Parathyroid adenoma (tissue), 2 donors: ENCODE measurements around the gene ANAPC2.

Experiments used
- H2AFZ ChIP-seq: fragments of 300-600 bp; sonication (generic); one replicate; pipeline ENCODE4 v1.7.0; 2017; ENCODE audit warnings: antibody characterized with exemption, mild to moderate bottlenecking
- H3K27ac ChIP-seq: fragments of 300-600 bp; sonication (generic); one replicate; pipeline ENCODE4 v1.7.0; 2017
- H3K27me3 ChIP-seq: fragments of 300-600 bp; sonication (generic); one replicate; pipeline ENCODE4 v1.7.0; 2017; ENCODE audit warnings: low read length; ENCODE audit not compliant: control insufficient read depth, insufficient read depth
- H3K36me3 ChIP-seq: fragments of 300-600 bp; sonication (generic); one replicate; pipeline ENCODE4 v1.7.0; 2017; ENCODE audit warnings: low read length; ENCODE audit not compliant: control insufficient read depth, insufficient read depth
- H3K4me1 ChIP-seq: fragments of 300-600 bp; sonication (generic); one replicate; pipeline ENCODE4 v1.7.0; 2017; ENCODE audit warnings: control low read depth
- H3K4me2 ChIP-seq: fragments of 300-600 bp; sonication (generic); one replicate; pipeline ENCODE4 v1.7.0; 2017; ENCODE audit warnings: low read length
- H3K4me3 ChIP-seq: fragments of 300-600 bp; sonication (generic); one replicate; pipeline ENCODE4 v1.7.0; 2017; ENCODE audit warnings: low read depth, low read length
- H3K79me2 ChIP-seq: fragments of 300-600 bp; sonication (generic); one replicate; pipeline ENCODE4 v1.7.0; 2017; ENCODE audit warnings: control low read depth
- H3K9ac ChIP-seq: fragments of 300-600 bp; sonication (generic); one replicate; pipeline ENCODE4 v1.7.0; 2017; ENCODE audit warnings: mild to moderate bottlenecking
- H3K9me3 ChIP-seq: fragments of 300-600 bp; sonication (generic); one replicate; pipeline ENCODE4 v1.7.0; 2017; ENCODE audit warnings: low read length; ENCODE audit not compliant: control insufficient read depth
- CTCF ChIP-seq: fragments of 300-600 bp; sonication (generic); IDR thresholded peaks from one replicate; pipeline ENCODE4 v1.7.0; 2017; ENCODE audit warnings: antibody characterized with exemption, mild to moderate bottlenecking
- donor health status: primary hyperparathyroidism.

The ANAPC2 gene

GRCh38 chr9:137213160-137214060 is 25.1 kb upstream of the ANAPC2 start:
- H3K27ac ChIP-seq: no peak overlapping the region
- H3K4me2 ChIP-seq: no peak overlapping the region
- no peaks in the 10 kb centered on the region for H3K4me1 ChIP-seq
- no peak for TF ChIP-seq CTCF
- no peak overlapping the region for H2AFZ ChIP-seq
- H3K9me3 ChIP-seq: no peaks in the 10 kb centered on the region
- no peaks in the 10 kb centered on the region for H3K36me3 ChIP-seq
- no peak overlapping the region for H3K4me3 ChIP-seq
- H3K9ac ChIP-seq: no peak overlapping the region
- no peaks in the 10 kb centered on the region for H3K27me3 ChIP-seq
- no peaks in the 10 kb centered on the region for H3K79me2 ChIP-seq

GRCh38 chr9:137212520-137212919 is 24.2 kb upstream of the ANAPC2 start:
- no peak for TF ChIP-seq CTCF
- no peak overlapping the region for H3K27ac ChIP-seq
- H3K4me3 ChIP-seq: no peak overlapping the region

GRCh38 chr9:137211532-137211931 is 23.2 kb upstream of the ANAPC2 start:
- no peaks in the 10 kb centered on the region for H3K27me3 ChIP-seq

More at GRCh38 chr9:137212520-137212919, 24.2 kb upstream of the ANAPC2 start:
- Histone ChIP-seq H3K79me2 (no peaks in the 10 kb centered on the region), H3K27me3 (no peaks in the 10 kb centered on the region), H3K4me2 (no peak overlapping the region), H3K9me3 (no peaks in the 10 kb centered on the region), H3K9ac (no peak overlapping the region), H3K4me1 (no peaks in the 10 kb centered on the region), H2AFZ (no peak overlapping the region), H3K36me3 (no peaks in the 10 kb centered on the region)

GRCh38 chr9:137206602-137207001 is 18.2 kb upstream of the ANAPC2 start:
- TF ChIP-seq CTCF: no peak
- peaks cover 17% of the 10 kb centered on the region for H3K79me2 ChIP-seq
- H3K4me1 ChIP-seq: no peaks in the 10 kb centered on the region
- H3K4me3 ChIP-seq: peak overlapping the region; percentile 74
- no peak overlapping the region for H3K9ac ChIP-seq
- no peaks in the 10 kb centered on the region for H3K36me3 ChIP-seq
- no peak overlapping the region for H2AFZ ChIP-seq
- H3K9me3 ChIP-seq: no peaks in the 10 kb centered on the region
- H3K4me2 ChIP-seq: peak overlapping the region; percentile 67
- H3K27me3 ChIP-seq: no peaks in the 10 kb centered on the region
- no peak overlapping the region for H3K27ac ChIP-seq

More at GRCh38 chr9:137211532-137211931, 23.2 kb upstream of the ANAPC2 start:
- Histone ChIP-seq H3K36me3 (no peaks in the 10 kb centered on the region), H3K79me2 (no peaks in the 10 kb centered on the region), H3K4me3 (no peak overlapping the region), H2AFZ (no peak overlapping the region), H3K4me1 (no peaks in the 10 kb centered on the region), H3K9me3 (no peaks in the 10 kb centered on the region), H3K27ac (no peak overlapping the region), H3K9ac (no peak overlapping the region), H3K4me2 (no peak overlapping the region)
- no peak for TF ChIP-seq CTCF
